ENCODE results near the gene SLCO1B1.
"Not testable (repeated sequence)": the region's sequence is repeated elsewhere in the genome, so short reads cannot be mapped to it uniquely, and the experiment has no call there.

Gene SLCO1B1

GRCh38 chr12:21138016-21138415 is 7.0 kb downstream of the SLCO1B1 start:
- TF ChIP-seq, protein P1, sequence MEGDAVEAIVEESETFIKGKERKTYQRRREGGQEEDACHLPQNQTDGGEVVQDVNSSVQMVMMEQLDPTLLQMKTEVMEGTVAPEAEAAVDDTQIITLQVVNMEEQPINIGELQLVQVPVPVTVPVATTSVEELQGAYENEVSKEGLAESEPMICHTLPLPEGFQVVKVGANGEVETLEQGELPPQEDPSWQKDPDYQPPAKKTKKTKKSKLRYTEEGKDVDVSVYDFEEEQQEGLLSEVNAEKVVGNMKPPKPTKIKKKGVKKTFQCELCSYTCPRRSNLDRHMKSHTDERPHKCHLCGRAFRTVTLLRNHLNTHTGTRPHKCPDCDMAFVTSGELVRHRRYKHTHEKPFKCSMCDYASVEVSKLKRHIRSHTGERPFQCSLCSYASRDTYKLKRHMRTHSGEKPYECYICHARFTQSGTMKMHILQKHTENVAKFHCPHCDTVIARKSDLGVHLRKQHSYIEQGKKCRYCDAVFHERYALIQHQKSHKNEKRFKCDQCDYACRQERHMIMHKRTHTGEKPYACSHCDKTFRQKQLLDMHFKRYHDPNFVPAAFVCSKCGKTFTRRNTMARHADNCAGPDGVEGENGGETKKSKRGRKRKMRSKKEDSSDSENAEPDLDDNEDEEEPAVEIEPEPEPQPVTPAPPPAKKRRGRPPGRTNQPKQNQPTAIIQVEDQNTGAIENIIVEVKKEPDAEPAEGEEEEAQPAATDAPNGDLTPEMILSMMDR (conservative IDR thresholded peaks at IDR 0.05; ENCODE audit: low read depth, low read length), result no peak

DNA sequence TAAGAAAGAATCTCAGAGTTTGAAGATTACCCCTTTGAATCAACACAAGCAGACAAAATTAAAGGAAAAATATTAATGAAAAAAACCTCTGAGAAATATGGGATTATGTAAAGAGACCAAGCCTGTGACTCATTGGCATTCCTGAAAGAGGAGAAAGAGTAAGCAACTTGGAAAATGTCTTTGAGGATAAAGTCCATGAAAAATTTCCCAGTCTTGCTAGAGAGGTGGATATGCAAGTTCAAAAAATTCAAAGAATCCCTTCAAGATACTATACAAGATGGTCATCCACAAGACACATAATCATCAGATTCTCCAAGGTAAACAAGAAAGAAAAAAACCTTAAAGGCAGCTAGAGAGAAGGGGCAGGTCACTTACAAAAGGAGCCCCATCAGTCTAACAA is 13.3 kb downstream of the SLCO1B1 start:
- H3K4me3 ChIP-seq (ENCODE audit: low read length), result no peak overlapping the region

More at GRCh38 chr12:21138016-21138415, 7.0 kb downstream of the SLCO1B1 start:
- H3K4me3 ChIP-seq (ENCODE audit: low read length), result no peak overlapping the region
- DNase-seq (ENCODE audit: low read depth), result no peak

GRCh38 chr12:21149861-21150260 is 18.9 kb downstream of the SLCO1B1 start:
- DNase-seq (ENCODE audit: low read depth), result not testable (repeated sequence)

More for the DNA sequence above, 13.3 kb downstream of the SLCO1B1 start:
- TF ChIP-seq, protein P1 (conservative IDR thresholded peaks at IDR 0.05; ENCODE audit: low read depth, low read length), result no peak
- peak; percentile 2 for DNase-seq (ENCODE audit: low read depth)

GRCh38 chr12:21151184-21151583 is 20.2 kb downstream of the SLCO1B1 start:
- DNase-seq (ENCODE audit: low read depth), result no peak
- no peak overlapping the region for H3K4me3 ChIP-seq (ENCODE audit: low read length)
- TF ChIP-seq, protein P1 (conservative IDR thresholded peaks at IDR 0.05; ENCODE audit: low read depth, low read length), result no peak

More at GRCh38 chr12:21149861-21150260, 18.9 kb downstream of the SLCO1B1 start:
- H3K4me3 ChIP-seq (ENCODE audit: low read length), result not testable (repeated sequence)

DNA sequence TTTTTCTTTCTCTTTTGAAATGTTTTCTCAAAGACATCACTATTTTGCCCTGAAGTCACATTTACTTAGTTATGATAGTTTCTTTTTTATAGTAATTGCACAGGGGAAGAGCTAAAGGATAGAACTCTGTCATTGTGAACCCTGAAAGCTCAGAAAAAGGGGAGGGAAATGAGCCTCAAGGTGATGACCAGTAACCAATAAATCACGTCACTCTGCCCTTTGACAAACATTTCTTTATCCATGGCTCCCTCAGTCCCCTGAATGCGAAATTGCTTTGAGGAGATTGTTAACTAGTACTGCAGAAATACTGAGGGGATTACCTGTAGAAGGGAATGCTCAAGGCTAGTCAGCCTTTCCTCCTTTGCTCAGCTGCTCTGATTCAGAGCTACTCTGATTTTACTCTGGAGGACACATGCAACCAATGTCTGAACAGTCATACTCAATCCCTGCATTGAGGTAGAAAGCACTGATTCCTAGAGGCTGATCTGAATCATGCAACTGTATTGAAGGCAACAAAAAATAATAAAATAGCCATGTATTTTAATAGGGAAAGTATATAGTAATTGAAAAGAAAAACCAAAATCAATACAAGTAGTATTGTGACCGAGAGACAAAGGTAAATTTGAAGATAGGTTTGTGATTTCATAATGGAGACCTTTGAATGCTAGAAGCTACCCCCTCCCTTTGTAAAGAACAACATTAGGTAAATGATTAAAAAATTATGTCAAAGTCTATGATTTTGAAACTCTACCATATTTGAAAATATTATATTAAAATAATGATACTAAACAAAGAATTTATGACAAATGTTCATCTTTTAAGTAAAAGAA is 24.7 kb downstream of the SLCO1B1 start:
- DNase-seq (ENCODE audit: low read depth), result no peak
- TF ChIP-seq, protein P1 (conservative IDR thresholded peaks at IDR 0.05; ENCODE audit: low read depth, low read length), result no peak
- H3K4me3 ChIP-seq (ENCODE audit: low read length), result no peak overlapping the region

DNA sequence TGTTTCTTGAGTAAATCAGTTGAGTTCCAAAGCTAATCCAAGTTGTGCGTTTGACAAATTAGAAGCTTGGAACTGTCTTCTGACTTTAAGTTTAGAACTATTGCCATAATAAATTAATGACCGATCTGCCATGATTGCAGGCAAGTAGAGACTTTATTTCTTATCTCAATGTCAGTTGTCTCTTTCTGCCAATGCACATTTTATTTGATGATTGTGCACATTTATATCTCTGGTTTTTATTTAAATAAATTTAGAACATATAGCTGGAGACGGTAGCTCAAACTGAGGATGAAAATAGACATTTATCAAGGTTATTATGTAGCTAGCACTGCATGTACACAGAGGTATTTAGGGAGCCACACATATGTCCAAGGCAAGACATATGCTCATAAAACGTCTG is 34.1 kb downstream of the SLCO1B1 start:
- no peak for DNase-seq (ENCODE audit: low read depth)
- TF ChIP-seq, protein P1 (conservative IDR thresholded peaks at IDR 0.05; ENCODE audit: low read depth, low read length), result no peak
- H3K4me3 ChIP-seq (ENCODE audit: low read length), result no peak overlapping the region

DNA sequence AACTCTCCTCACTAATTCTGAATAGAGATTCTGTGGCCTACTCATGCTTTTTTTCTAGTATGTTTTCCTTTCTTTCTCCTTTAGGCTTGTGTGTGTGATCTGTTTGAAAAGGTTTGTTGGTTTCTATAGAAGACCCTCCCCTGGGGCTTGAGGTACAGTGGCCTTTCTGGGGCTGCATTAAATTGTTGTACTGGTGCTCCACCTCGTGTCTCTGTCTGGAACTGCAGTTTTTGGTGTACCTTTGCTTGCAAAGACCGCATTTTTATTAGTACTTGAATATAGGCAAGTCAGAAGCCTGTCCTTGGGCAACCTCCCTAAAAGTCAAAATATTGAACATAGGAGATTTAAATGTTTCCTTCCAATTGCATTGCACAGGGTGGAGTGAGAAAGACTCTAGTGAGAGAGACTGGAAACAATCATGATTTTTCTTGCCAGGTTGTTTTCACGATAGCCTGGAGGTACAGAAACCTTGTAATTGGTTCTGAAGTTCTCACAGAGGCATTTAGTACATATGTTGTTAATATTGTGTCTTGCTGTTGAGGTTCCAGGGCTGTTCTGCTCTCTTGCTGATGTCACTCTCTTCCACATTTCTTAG is 39.0 kb downstream of the SLCO1B1 start:
- H3K4me3 ChIP-seq (ENCODE audit: low read length), result no peak overlapping the region
- TF ChIP-seq, protein P1 (conservative IDR thresholded peaks at IDR 0.05; ENCODE audit: low read depth, low read length), result peak; percentile 83
- no peak for DNase-seq (ENCODE audit: low read depth)
